ENCODE results near the gene DDX47.

DNA sequence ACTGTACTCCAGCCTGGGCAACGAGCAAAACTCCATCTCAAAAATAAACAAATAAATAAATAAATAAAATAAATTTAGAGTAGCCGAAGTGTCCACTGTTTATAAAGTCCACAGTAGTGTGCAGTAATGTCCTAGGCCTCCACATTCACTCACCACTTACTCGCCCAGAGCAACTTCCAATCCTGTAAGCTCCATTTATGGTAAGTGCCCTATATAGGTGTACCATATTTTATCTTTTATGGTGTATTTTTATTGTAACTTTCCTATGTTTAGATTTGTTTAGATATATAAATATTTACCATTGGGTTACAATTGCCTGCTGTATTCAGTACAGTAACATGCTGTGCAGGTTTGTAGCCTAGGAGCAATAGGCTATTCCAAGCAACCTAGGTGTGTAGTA is 40.3 kb downstream of the DDX47 start:
- TF ChIP-seq, protein P1, sequence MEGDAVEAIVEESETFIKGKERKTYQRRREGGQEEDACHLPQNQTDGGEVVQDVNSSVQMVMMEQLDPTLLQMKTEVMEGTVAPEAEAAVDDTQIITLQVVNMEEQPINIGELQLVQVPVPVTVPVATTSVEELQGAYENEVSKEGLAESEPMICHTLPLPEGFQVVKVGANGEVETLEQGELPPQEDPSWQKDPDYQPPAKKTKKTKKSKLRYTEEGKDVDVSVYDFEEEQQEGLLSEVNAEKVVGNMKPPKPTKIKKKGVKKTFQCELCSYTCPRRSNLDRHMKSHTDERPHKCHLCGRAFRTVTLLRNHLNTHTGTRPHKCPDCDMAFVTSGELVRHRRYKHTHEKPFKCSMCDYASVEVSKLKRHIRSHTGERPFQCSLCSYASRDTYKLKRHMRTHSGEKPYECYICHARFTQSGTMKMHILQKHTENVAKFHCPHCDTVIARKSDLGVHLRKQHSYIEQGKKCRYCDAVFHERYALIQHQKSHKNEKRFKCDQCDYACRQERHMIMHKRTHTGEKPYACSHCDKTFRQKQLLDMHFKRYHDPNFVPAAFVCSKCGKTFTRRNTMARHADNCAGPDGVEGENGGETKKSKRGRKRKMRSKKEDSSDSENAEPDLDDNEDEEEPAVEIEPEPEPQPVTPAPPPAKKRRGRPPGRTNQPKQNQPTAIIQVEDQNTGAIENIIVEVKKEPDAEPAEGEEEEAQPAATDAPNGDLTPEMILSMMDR (IDR thresholded peaks at IDR 0.05), result no peak
- TF ChIP-seq POLR2A (IDR thresholded peaks at IDR 0.05) (no peak), POLR2AphosphoS5 (IDR thresholded peaks at IDR 0.05) (no peak)
